Adrenal gland (tissue), 5 donors: ENCODE results near the gene YPEL2.

ENCODE experiments used
- POLR2A ChIP-seq, 2 donors: fragments of 450-650 bp; IDR thresholded peaks; one replicate each; pipeline ENCODE4 v1.6.1; 2017; ENCODE audit warnings: antibody characterized with exemption in 2 of 2, mild to moderate bottlenecking in 2 of 2, moderate library complexity in 1 of 2
- TF ChIP-seq, protein P1 (sequence below), 6 experiments: fragments of 450-650 bp in 4 of 6; fragments of 200-600 bp in 2 of 6; sonication (generic) in 1 of 6; IDR thresholded peaks; 1 replicate in 5 of 6; 2 replicates in 1 of 6; pipeline versions ENCODE4 v1.5.1 to v1.8.0; 2016 to 2021; ENCODE audit warnings: antibody characterized with exemption in 6 of 6, mild to moderate bottlenecking in 2 of 6, moderate library complexity in 1 of 6
- donor health status: DM: no; HTN: no; CAD: no.

- TF ChIP-seq, protein P1, sequence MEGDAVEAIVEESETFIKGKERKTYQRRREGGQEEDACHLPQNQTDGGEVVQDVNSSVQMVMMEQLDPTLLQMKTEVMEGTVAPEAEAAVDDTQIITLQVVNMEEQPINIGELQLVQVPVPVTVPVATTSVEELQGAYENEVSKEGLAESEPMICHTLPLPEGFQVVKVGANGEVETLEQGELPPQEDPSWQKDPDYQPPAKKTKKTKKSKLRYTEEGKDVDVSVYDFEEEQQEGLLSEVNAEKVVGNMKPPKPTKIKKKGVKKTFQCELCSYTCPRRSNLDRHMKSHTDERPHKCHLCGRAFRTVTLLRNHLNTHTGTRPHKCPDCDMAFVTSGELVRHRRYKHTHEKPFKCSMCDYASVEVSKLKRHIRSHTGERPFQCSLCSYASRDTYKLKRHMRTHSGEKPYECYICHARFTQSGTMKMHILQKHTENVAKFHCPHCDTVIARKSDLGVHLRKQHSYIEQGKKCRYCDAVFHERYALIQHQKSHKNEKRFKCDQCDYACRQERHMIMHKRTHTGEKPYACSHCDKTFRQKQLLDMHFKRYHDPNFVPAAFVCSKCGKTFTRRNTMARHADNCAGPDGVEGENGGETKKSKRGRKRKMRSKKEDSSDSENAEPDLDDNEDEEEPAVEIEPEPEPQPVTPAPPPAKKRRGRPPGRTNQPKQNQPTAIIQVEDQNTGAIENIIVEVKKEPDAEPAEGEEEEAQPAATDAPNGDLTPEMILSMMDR (IDR thresholded peaks at IDR 0.05) = no peak
- no peak for TF ChIP-seq POLR2A (IDR thresholded peaks at IDR 0.05)
Measured at GRCh38 chr17:59427425-59427921, 96.0 kb downstream of the YPEL2 start.
